Esophagus squamous epithelium (tissue), 5 donors: Measurements from ENCODE around the gene GBP1. TPM values are rescaled to one million over a fixed set of nuclear protein-coding genes. Genes with fewer than 3 reads are reported as not detected.
"Not testable (repeated sequence)": the region's sequence is repeated elsewhere in the genome, so short reads cannot be mapped to it uniquely, and the experiment has no call there.

Experiments used
- DNase-seq: peaks from one replicate; lab custom pipeline; 2025; lab: John Stamatoyannopoulos, UW
- H3K27ac ChIP-seq, 4 donors: fragments of 200-600 bp; sonication (generic); one replicate each; pipeline ENCODE4 v1.5.1; 2016 to 2019; ENCODE audit warnings: mild to moderate bottlenecking in 1 of 4
- H3K27me3 ChIP-seq, 4 donors: fragments of 200-600 bp; sonication (generic); 1 replicate in 3 of 4; 2 replicates in 1 of 4; pipeline versions ENCODE4 v1.5.1 to v1.6.0; 2017 to 2021; ENCODE audit warnings: antibody characterized with exemption in 1 of 4
- H3K36me3 ChIP-seq, 3 donors: fragments of 200-600 bp; sonication (generic); one replicate each; pipeline ENCODE4 v1.5.1; 2016 to 2019
- H3K4me1 ChIP-seq, 3 donors: fragments of 200-600 bp; sonication (generic); one replicate each; pipeline ENCODE4 v1.5.1; 2017 to 2019
- H3K4me3 ChIP-seq, 4 donors: fragments of 200-600 bp; sonication (generic); 1 replicate in 3 of 4; 2 replicates in 1 of 4; pipeline ENCODE4 v1.5.1; 2016 to 2019; ENCODE audit warnings: mild to moderate bottlenecking in 2 of 4, moderate library complexity in 1 of 4
- H3K9me3 ChIP-seq, 3 donors: fragments of 200-600 bp; sonication (generic); one replicate each; pipeline ENCODE4 v1.5.1; 2016 to 2019
- CTCF ChIP-seq, 6 experiments: fragments of 450-650 bp in 4 of 6; fragments of 200-600 bp in 2 of 6; sonication (generic) in 2 of 6; IDR thresholded peaks; one replicate each; pipeline ENCODE4 v1.5.1; 2016 to 2019; ENCODE audit warnings: antibody characterized with exemption in 6 of 6, mild to moderate bottlenecking in 4 of 6, moderate library complexity in 4 of 6
- POLR2A ChIP-seq, 4 donors: fragments of 450-650 bp; IDR thresholded peaks; one replicate each; pipeline ENCODE4 v1.6.1; 2017; ENCODE audit warnings: antibody characterized with exemption in 4 of 4, mild to moderate bottlenecking in 4 of 4, moderate library complexity in 3 of 4
- WGBS, 2 donors: methylation state at CpG; one replicate each; pipeline ENCODE4 v1.1.5; 2018; 5-methylcytosine and 5-hydroxymethylcytosine counted together
- intact Hi-C: fragments of 100-400 bp; cut with DNase I; formaldehyde crosslinking; loops from one replicate; pipeline ENCODE4 v1.15.0; 2022
- total RNA-seq, 4 donors: library from RNA; depleted of rRNA; stranded (reverse); fragments of >200 nt; gene quantifications; one replicate each; pipeline ENCODE4 v1.1.0, GENCODE V29; 2016
- donor health status: DM: yes; HTN: yes; CAD: no.

The GBP1 gene
- total RNA-seq, 4 donors from 2014 or later = 6.3 to 22.1 (median 15.2) TPM

- intact Hi-C loops = no loop called here
- H3K27me3 ChIP-seq = no peaks in the 10 kb centered on the region
- DNase-seq = no peak
- TF ChIP-seq CTCF (IDR thresholded peaks at IDR 0.05) = no peak
- no peak for TF ChIP-seq POLR2A (IDR thresholded peaks at IDR 0.05)
- no peak overlapping the region for H3K27ac ChIP-seq
- H3K9me3 ChIP-seq = no peaks in the 10 kb centered on the region
- WGBS, 2 donors = 80 to 90% methylated on average over 3 of the region's 3 CpGs
- no peak overlapping the region for H3K4me3 ChIP-seq
- H3K36me3 ChIP-seq = no peaks in the 10 kb centered on the region
- peaks cover 2 to 22% (median 9%) of the 10 kb centered on the region in 3 donors for H3K4me1 ChIP-seq
Observed at GRCh38 chr1:89025928-89026327, 39.1 kb downstream of the GBP1 start.

- DNase-seq = no peak
- TF ChIP-seq POLR2A (IDR thresholded peaks at IDR 0.05) (no peak), CTCF (IDR thresholded peaks at IDR 0.05) (no peak)
- Histone ChIP-seq H3K4me3 (peak overlapping the region in 3 of 4 donors; percentile 49 to 70 (median 51)), H3K4me1 (peaks cover 2 to 51% (median 13%) of the 10 kb centered on the region in 3 donors), H3K27ac (peak overlapping the region; percentile 82 to 90 (median 88)), H3K27me3 (no peaks in the 10 kb centered on the region), H3K36me3 (peaks cover 0 to 19% (median 0%) of the 10 kb centered on the region in 3 donors), H3K9me3 (no peaks in the 10 kb centered on the region)
- intact Hi-C loops = no loop called here
Observed at GRCh38 chr1:89023026-89023425, 42.0 kb downstream of the GBP1 start.

- DNase-seq = no peak
- WGBS, 2 donors = 4 to 7% methylated on average over 5 of the region's 5 CpGs
- TF ChIP-seq POLR2A (IDR thresholded peaks at IDR 0.05) = no peak
- TF ChIP-seq CTCF (IDR thresholded peaks at IDR 0.05) = no peak
- H3K27ac ChIP-seq = peak within 1 kb of the TSS; percentile 82 to 90 (median 88)
- no peaks in the 10 kb centered on the region for H3K27me3 ChIP-seq
- peaks cover 2 to 58% (median 13%) of the 10 kb centered on the region in 3 donors for H3K4me1 ChIP-seq
- intact Hi-C loops = no loop called here
- peak within 1 kb of the TSS; percentile 20 to 70 (median 50) for H3K4me3 ChIP-seq
- peaks cover 0 to 19% (median 0%) of the 10 kb centered on the region in 3 donors for H3K36me3 ChIP-seq
- no peaks in the 10 kb centered on the region for H3K9me3 ChIP-seq
Observed at GRCh38 chr1:89022167-89022959, 42.6 kb downstream of the GBP1 start, which contains the start of gene GBP3. GBP3 (minus strand) TSS chr1:89022866; CDS start chr1:89020721, 2,145 bp downstream.

GRCh38 chr1:89018318-89018717 lies 46.7 kb downstream of the GBP1 start:
- H3K4me1 ChIP-seq = peaks cover 2 to 58% (median 13%) of the 10 kb centered on the region in 3 donors
- H3K27me3 ChIP-seq, H3K9me3 ChIP-seq, intact Hi-C loops, H3K4me3 ChIP-seq, DNase-seq: not testable (repeated sequence)
- peaks cover 0 to 54% (median 11%) of the 10 kb centered on the region in 3 donors for H3K36me3 ChIP-seq
- peak overlapping the region in 3 of 4 donors; percentile 35 to 48 (median 44) for H3K27ac ChIP-seq
- WGBS, 2 donors = 40 to 61% methylated on average over 3 of the region's 3 CpGs

- H3K27me3 ChIP-seq = no peaks in the 10 kb centered on the region
- no peaks in the 10 kb centered on the region for H3K9me3 ChIP-seq
- no peak for DNase-seq
- intact Hi-C loops = no loop called here
- no peak overlapping the region for H3K4me3 ChIP-seq
- peaks cover 0 to 18% (median 0%) of the 10 kb centered on the region in 3 donors for H3K4me1 ChIP-seq
- H3K27ac ChIP-seq = no peak overlapping the region
- peaks cover 0 to 84% (median 27%) of the 10 kb centered on the region in 3 donors for H3K36me3 ChIP-seq
- WGBS, 2 donors = 92 to 93% methylated on average over 4 of the region's 4 CpGs
- TF ChIP-seq CTCF (IDR thresholded peaks at IDR 0.05) = no peak
- no peak for TF ChIP-seq POLR2A (IDR thresholded peaks at IDR 0.05)
Observed at GRCh38 chr1:89008511-89008910, 56.5 kb downstream of the GBP1 start.
